HG02759 (cell line): Measurements from ENCODE around the gene SIDT1.

Source experiments
- ATAC-seq: cut with Tn5 transposase; IDR thresholded peaks from one replicate; pipeline ENCODE4 v1.9.1; 2021; ENCODE audit warnings: mild to moderate bottlenecking, moderate library complexity; ENCODE audit not compliant: unreplicated experiment

Gene SIDT1

DNA sequence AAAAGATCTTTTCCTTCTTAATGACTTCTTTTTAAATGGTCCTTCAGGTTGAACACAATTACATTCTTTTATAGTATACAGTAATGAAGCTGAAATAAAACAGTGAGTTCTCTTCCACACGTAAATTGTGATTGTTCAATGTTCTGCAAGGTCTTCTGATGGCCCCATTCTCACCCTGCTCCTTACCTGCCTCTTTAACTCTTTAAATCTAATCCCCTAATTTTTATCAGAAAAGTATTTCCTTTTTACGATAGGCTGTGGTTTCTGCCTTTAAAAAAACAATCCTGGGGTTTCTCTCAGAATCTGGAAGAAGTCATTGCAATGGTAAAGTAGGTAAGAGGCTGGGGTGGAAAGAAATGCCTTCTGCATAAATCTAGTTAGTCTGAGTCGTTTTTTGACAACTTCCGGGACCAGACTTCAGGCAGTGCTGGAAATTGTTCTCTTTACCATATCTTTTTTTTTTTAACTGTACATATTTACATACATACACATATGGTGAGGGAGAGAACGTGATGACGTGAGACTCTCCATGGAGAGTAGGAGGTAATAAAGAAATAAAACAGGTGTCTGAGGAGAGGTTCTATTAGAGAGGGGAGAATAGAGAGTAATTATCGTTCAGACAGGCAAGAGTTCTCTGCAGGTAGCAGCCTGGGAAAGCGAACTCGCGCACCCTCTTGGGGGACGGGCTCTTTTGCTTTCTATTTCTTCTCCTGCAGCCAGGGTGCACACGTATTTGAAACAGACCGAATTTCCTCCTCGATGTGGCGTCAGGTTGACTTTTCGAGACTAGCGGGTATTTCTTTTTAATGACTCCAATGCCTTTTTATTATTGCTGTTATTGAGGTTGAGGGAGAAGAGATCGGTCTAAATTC is at the start of gene SIDT1:
SIDT1 (plus strand) TSS at position 730 of the 872 bp plus-strand sequence. CDS start 467 bp downstream, outside the sequence.
- peak; percentile 70 for ATAC-seq

DNA sequence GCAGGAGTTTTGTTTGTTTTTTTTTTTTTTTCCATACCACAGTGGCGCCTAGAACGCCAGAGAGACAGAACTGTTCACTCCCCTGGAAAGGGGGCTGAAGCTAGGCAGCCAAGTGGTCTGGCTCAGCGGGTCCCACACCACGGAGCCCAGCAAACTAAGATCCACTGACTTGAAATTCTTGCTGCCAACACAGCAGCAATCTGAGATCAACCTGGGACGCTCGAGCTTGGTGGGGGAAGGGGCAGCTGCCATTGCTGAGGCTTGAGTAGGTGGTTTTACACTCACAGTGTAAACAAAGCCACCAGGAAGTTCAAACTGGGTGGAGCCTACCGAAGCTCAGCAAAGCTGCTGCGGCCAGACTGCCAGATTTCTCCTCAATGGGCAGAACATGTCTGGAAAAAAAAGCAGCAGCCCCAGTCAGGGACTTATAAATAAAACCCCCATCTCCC is 47.2 kb upstream of the SIDT1 start:
- no peak for ATAC-seq

DNA sequence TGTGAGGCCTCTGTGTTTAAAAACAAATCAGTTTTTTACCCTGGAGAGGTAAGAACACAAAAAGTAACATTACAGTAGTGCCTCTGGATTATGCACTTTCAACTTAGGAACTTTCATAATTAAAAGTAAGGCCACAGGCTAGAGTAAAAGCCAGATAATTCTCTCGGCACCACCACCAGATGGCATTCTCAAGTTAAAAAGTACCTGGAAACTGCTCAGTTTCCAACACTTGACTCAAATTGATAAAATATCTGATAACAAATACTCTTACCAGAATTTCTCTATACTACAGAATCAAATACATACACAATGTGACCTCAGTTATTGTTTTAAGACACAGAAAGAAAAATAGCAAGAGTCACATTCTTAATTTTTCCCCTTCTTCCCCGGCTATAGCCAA is 37.3 kb upstream of the SIDT1 start:
- peak; percentile 49 for ATAC-seq

DNA sequence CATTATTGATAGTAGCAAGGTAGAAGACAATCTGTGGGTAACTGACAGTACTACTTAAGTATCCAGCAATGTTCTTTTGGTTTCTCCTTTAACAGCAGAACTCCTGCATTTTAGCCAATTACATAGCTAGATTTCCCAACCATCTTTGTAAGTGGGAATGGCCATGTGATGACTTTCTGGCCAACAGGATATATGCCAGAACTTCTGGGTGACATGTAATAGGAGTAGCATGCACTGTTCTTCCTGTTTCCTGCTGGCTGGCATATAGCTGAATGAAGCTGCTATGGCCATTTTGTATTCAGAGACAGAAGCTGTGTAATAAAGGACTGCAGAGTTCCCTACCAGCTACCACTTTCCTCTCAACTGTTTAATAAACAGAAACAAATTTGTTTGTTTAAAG is 35.4 kb upstream of the SIDT1 start:
- no peak for ATAC-seq

DNA sequence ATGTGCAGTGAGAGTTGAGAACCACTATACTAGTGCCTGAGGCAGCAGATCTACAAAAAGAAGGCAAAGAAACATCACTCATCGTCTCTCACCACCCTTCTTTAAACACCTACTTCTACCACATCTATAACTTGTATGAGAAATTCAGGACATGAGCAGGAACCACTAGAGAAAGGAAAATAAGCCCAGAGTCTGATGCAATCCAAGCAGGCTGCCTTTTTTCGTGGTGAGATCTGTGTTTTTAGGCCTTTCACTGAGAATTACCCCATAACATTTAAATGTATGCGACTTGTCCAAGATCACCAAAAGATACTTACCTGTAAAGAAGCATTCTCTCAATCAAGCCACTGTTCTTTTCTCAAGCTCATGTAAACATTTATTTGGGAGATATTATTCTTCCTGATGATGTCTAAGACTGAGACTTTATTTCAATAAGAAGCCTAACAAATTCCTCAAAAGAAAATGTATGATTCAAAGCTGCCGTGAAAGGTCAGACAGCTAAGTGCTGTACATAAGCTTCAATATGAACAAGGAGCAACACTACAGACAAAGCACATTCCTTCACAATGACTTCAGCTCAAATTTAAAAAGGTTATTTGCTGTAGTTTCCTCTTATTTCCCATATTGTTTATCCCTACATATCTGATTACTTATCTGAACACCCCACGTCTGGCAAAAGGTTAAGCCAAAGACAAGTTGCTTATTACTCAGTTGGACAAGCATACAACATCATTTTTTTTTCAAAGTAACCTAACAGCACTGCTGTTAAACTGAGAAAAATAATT is 33.9 kb upstream of the SIDT1 start:
- no peak for ATAC-seq

DNA sequence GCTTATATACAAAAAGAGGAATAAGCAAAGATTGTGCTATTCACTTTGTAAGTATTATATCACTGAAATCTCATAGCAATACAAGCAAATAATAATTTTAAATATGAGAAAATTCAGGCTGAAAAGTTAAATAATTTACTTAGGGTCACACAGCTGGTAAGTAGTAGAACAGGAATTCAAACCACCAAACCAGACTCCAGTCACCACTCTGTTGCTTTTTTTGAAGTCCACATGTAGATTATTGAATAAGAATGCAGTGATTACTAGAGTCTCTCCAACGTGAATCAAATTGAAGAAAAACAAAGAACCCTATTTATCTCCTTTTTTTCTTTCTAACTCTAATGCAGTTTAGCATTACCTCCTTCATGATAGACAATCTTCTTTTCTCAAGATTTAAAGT is 33.3 kb upstream of the SIDT1 start:
- ATAC-seq = no peak

DNA sequence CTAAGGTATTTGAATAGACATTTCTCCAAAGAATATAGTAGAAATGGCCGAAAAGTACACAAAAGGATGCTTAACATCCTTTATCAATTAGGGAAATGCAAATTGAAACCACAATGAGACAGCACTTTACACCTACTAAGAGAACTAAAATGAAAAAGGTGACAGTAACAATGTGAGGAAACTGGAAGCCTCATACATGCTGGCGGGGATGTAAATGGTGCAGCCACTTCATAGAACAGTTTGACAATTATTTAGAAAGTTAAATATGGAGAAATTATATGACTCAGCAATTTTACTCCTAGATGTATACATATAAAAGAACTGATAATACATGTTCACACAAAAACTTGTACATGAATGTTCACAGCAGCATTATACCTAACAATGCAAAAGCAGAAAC is 30.8 kb upstream of the SIDT1 start:
- no peak for ATAC-seq

DNA sequence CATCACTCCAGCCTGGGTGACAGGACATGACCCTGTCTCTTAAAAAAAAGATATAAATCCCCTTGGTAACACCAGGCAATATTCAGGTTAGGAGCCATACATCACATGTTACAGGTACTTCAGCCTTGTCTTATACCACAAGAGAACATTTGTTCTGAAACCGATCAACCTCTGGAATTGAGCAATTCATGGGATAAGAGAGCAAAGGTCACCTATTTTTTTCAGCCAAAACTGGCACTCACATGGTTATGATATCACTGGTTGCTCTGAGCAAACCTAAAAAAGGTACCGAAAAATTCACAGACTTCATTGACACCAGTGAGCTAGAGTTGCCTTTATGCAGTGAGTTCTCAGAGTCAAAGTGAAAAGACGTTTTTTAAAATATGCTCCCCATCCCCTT is 26.5 kb upstream of the SIDT1 start:
- no peak for ATAC-seq

DNA sequence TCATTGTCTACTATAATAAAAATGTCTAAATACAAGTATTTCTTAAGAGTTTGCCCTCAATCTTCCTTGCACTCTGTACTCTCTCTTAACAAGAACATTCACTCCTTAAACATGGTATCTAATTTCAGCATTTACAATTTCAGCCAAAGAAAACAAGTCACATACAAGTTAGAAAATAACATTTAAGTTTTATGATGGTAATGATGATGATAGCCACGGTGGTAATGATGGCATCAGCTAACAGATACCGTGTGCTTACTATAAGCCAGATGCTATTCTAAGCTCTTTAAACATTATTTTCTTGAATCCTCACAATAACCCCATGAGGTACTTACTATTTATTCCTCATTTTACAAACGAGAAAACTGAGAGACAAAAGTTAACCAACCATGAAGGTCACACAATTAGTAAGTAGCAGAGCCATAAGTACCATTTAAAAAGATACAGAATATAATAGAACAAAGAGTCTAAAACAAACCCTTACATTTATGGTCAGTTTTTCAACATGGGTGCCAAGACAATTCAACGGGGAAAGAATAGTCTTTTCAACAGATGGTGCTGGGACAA is 24.8 kb upstream of the SIDT1 start:
- ATAC-seq = no peak

DNA sequence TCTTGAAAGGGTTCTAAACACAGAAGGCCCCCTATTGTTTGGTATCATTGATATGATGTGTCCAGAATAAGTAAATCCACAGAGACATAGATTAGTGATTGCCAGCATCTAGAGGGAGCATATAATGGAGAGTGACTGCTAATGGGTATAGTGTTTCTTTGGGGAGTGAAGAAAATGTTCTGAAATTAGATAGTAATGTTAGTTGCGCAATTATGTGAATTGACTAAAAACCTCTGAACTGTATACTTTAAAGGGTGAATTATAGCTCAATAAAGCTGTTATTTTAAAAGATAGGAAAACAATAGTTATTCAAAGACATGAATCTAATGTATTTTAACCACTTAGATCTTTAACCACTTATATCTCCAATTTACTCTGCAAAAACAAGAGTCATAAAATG is 23.4 kb upstream of the SIDT1 start:
- no peak for ATAC-seq

DNA sequence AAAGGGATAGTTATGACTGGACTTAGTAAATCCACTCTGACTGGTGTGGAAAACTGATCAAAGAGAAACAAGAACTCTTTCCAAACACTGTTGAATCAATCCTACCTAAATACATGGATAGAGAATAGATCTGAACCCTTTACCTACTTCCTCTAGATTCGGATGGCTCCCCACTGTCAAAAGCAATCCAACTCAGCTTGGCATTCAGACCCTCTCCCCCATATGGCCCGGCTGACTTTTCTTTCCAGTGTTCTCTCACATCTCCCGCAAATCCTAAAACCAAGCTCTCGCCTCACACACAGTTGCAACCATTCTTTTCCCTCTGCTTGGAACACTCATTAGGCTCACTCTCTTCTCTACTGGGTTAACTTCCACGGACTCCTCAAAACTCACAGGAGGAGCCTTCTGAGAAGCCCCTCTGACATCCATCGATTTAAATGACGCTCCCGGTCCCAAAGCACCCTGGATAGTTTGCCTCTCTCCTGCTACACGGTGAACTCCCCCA is 18.0 kb upstream of the SIDT1 start:
- ATAC-seq = peak; percentile 3

DNA sequence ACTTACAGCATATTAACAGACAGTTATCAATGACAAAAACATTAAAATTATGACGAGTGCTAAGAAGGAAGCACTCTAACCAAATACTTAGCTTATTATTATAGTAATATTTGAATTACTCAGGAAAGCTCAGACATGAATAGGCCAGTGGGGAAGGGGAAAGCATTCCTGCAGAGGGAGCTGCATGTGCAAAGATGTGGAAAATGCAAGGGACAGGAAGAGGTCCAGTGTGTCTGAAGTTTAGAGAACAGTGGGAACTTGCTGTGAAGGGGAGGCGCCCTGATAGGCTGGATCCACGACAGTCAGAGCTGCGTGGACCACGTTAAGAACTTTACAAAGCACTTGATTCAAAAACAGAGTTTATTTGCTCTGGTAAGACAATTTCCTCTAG is 16.2 kb upstream of the SIDT1 start:
- no peak for ATAC-seq

DNA sequence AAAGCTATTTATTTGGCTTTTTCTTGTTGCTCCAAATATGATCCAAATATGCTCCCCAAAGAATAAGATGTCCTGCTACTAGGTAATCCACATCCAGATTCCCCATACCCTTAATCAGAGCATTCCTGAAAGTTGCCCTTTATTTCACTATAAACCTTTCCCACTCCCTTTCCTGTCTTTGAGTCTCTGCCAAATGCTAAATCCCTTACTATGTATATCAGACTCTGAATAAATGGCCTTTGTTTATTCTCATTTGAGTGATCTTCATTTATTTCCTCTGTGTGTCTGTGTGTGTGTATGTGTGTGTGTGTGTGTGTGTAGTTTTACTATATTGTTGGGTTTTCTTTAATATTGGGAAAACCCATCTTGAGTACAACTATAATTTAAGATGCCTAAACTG is 10.4 kb upstream of the SIDT1 start:
- ATAC-seq = no peak

DNA sequence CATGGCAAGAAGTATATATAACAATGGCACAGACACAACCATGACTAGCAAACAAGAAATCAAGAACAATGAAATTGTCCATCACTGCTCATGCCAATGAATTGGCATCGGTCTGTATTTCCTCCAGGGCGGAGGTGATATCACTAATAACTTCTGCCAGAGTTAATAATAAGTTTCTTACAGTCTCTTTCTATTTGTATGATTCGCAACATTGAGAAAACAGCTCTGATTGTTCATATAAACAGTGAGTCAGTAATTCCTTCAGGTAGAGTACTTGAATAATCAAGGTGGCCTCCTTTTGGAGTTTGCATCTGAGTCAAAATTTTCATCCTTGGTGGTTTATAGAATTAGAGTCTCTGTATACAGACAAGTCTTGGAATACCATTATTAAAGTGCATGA is 9.1 kb upstream of the SIDT1 start:
- ATAC-seq = no peak

DNA sequence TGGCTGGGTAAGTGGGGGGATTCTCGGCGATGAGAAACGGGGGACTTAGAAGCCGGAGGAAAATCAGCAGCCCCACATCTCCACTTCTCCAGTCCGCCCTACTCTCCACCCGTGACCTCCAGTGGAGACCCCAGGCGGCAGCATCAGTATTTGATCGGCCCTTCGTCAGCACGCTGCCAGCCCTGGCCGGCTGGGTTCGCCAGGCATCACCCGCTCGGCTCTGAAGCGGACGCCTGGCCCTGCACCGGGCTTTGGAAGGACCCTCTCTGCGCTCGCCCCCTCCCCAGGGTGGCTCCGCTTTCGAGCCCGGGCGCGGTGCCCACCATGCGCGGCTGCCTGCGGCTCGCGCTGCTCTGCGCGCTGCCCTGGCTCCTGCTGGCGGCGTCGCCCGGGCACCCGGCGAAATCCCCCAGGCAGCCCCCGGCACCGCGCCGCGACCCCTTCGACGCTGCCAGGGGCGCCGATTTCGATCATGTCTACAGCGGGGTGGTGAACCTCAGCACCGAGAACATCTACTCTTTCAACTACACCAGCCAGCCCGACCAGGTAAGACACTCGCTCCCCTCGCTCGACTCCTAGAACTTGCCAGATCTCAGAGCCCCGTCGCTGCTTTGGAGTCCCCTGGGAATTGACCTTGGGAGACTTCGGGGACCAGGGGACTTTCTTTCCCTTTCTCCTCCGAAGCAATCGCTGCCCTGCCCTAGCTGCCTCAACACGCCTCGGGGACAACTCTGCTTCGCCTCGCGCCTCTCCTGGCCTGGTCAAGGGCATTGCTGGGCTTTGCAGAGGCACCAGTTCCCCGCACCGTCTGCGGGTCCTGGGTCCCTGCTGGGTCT is 561 bp downstream of the SIDT1 start:
- peak; percentile 48 for ATAC-seq

DNA sequence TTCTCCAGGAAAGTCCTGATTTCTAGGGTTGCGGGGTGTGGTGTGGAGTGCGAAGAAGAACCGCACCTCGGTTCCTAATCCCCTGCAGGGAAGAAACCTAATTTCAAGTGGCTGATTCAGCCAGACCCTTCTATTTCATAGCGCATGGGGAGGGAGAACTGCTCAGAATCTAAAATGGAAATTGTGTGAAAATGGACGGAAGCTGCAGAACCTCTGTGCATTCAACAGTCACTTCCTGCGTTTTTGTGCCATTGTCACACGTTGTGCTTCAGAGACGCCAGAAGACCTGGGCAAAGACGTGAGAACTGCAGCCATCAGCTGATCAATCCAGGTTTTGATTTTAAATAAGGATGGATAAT is 1.2 kb downstream of the SIDT1 start:
- ATAC-seq = peak; percentile 35

DNA sequence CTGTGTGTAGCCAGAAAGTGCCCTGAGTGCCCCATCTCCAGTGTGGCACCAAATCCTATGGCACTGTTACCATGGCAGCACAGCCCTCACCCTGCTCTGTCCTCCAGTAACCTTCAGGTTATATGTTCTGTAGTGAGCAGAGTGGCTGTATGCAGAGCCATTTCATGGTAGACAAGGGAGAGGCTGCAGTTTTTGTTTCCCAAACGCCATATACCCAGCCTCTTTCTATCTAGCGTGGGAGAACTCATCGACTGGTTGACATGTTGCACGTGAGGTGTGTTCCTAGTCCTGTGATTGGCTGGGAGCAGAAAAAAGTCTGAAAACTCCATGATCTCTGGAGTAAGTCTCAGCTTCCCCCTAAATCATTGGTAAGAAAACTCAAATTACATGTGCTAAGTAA is 2.0 kb downstream of the SIDT1 start:
- no peak for ATAC-seq

DNA sequence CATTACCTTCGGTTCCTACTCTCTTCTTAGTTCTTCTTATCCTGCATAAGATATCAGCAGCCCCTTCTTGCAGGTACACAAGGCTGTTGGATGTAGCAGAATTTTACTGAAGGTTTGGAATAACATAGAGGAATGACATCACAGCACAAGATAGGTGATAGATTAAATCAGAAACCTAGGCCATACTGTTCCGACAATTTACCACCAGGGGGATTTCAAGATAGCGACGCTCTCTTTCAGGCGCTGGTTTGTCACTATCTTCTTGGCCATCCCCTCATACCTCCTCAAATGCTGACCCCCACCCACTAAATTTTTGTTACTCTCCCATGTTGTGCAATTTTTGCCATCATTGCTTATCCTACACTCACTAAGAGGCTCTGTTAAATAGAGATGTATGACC is 3.5 kb downstream of the SIDT1 start:
- ATAC-seq = no peak

DNA sequence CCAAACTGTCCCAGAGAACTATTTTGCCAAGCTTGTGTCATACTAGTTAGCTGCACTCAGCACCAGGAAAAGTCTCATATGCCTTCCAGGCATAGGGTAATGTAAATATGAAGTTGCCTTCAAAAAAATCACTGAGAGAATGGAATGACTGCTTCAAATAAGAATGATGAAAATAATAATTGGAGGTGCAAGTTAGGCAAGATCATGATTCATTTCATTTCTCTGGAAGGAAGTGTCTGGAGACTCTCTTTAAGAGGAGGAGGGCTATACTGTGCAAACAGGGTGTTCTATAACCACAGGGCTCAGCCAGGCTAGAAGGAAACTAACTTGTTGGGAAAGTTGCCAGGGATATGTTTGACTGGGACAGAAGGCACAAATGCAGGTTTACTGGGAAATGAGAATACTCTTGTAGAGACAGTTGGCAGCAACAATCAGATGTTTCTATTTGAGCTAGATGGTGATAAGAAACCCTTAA is 4.3 kb downstream of the SIDT1 start:
- no peak for ATAC-seq

DNA sequence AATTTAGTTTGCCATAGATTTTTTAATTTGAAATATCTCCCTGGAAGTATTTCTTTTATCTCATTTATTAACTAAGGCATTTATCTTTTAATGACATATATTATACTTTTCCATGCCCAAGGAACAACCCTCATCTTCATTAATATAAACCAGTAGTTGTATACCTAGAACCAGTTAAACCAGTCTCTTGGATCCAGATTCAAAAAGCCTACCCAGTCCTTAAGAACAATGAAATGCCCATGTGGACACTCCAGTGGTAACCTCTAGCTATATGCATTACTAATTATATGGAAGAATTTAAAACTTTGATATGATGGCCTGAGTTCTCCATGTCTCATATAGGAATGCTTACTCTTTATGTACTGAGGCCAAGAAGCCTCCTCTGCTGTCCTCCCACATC is 4.8 kb downstream of the SIDT1 start:
- ATAC-seq = no peak

DNA sequence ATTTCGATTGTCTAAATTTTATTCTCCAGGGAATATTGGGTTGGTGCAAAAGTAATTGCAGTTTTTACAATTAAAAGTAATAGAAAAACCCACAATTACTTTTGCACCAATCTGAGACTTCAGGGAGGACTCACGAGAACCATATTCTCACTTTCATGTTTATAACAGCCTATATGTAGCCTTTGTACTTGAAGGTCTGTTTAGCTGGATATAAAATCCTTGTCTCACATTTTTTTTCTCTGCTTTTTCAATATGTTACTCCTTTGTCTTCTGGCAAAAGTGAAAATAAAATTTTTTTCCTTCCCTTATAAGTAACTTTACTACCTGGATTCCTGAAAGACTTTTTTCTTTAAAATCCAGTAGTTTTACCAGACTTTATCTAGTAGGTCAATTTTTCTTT is 9.2 kb downstream of the SIDT1 start:
- no peak for ATAC-seq
